Inferior parietal cortex (tissue), 1 donor: Measurements from ENCODE around the gene C1QTNF6.

Experiments
- DNase-seq: peaks from one replicate; pipeline ENCODE4 v3.0.0-alpha.2; 2016; ENCODE audit errors: extremely low spot score

The C1QTNF6 gene

DNA sequence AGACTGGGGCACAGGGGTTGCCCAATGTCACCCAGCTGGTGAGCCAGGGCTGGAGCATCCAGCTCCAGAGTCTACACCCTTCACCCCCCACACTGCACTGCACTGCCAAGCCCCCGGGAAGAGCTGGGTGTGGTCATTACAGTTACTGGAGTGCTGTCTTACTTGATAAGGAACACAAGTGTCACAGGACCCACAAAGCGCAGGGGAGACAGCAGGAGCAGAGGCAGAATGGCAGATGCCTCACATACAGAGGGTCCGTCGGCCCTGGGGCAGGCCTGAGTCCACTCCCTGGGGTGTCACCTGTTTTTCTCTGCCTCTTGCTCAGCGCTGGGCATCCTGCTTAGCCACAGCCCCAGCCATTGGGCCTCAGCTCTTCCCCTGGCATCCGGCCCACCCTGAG lies 46.1 kb downstream of the C1QTNF6 start:
- no peak for DNase-seq

DNA sequence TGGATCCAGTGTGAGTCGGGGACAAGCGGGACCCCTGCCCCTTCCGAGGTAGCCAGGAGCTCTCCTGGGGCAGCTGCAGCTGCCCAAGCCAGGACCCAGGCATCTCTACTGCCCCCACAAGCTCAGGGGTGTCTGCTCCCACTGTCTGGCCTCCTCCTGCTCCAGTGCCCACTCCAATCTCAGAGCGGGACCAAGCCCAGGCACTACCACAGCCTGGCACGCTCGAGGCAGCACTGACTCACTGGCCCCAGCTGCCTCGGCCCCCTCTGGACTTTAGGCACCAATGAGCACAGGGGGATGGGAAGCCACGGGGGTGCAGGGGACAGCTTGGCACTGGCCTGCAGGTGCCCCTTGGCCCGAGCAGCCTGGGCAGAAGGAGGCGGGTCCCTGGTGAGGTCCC lies 46.6 kb downstream of the C1QTNF6 start:
- DNase-seq = no peak

DNA sequence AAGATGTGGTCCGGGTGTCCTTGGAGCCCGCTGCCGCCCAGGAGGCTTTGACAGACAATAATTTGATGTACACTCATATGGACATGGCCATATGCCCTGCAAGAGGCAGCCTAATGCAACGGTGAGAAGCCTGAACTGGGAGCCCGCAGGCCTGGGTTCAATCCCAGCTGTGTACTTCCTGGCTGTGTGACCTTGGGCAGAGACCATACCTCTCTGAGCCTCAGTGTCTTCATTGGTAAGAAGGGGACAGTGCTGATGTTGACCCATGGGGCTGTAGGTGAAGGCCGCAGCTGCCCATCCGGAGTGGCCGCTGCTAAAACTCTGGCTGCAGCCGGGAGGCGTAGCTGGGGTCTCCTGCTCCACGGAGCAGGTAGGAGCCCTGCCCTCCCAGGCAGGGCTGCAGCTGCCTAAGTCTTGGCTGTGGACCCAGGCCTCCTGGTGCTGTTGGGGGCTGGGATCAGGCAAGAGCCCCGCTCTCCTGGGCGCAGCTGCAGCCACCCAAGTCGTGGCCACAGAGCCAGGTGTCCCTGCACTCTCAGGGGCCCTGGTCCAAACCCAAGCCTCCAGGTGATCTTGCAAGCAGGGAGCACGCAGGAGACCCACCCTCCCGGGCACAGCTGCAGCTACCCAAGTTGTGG lies 47.2 kb downstream of the C1QTNF6 start:
- DNase-seq = no peak

DNA sequence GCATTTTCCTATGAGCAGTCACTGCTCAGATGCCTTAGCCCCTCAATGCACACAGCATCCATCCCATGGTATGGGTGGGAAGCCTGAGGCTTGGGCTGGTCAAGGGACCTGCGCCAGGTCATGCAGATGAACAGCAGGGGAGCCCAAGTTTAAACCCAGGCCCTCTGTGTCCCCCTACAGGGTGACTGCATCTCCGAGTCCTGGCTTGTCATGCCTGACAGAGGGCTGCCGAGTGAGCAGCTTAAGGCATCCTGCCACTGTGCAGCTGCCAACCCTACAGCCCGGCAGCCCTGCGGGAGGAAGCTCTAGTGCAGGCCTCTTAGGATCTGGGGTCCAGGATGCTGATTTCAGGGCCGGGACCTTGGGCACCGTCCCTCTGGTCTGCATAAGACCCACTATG lies 48.3 kb downstream of the C1QTNF6 start:
- no peak for DNase-seq

DNA sequence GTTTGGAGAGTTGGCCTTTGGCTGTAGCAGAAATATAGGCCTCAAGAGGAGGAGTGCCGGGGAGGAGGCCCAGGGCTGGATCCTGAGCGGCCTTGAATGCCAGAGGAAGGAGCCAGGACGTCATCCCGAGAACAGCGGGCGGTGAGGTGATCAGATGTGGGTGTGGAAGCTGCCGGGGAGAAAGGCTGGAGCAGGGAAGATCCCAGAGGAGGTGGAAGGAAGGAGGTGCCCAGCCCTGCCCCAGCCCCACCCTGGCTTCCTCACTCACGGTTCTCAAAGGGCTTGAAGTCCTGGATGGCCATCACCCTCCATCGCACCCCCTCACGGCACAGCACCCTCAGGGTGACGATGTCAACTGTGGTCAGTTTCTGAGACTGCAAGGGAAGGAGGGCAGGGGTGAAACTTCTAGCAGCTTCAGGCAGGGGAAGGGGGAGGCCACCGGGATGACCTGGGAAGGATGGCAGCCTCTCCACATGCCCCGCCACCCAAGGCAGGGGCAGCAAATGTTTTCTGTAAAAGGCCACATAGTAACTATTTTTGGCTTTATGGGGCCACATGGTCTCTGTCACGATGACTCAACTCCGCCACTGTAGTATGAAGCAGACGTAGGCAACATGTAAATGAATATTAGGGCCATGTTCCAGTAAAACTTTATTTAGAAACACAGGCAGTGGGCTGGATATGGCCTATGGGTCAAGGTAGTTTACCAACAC lies 49.0 kb downstream of the C1QTNF6 start:
- DNase-seq = no peak

DNA sequence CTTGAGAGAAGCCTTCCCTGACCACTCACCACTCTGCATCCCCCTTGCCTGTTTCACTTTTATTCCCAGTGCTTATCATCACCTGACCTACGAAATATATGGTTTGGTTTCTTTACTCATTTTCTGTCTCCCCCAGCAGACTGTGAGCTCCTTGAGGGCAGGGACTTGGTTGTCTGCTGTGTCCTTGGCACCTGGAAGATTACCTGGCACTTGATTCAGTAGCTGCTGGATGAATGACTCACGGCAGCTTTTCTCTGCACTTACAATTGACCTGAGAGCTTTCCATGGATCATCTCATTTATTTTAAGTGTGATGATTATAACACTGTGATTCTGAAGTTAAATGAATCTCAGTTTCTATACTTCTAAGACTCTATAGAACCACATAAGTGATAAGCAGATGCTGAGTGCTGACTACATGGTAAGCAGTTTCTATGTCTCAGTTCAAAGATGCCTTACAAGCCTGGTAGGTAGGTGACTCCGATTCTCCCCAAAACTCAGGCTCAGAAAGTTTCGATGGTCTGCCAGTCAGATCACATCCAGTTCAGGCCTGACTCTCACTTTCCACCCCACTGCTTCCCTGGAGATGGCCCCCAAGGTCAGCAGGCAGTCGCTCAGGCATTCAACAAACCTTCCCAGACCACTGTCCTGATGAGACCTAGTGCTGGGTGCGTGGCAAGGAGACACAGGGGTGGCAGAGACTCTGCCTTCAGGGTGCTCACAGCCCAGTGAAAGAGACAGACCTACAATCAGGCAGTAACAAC lies 50.0 kb downstream of the C1QTNF6 start:
- DNase-seq = no peak

DNA sequence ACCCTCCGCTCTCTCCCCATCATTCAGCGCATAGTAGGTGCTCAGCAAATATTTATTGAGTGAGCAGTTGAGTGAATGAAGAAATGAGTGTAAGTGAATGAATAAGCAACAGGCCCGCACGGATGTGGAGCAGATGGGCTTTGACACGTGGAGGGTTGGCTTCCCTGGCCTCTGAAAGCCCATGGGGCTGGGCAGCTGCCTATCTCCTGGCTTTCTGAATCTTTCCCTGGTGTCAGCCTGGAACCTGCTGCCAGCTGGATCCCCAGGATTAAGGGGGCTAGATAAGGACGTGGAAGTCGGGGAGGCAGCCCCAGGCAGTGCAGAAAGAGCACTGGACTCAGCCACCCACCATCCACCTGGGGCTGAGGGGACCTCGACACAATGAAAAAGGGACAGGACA lies 50.9 kb downstream of the C1QTNF6 start:
- no peak for DNase-seq

DNA sequence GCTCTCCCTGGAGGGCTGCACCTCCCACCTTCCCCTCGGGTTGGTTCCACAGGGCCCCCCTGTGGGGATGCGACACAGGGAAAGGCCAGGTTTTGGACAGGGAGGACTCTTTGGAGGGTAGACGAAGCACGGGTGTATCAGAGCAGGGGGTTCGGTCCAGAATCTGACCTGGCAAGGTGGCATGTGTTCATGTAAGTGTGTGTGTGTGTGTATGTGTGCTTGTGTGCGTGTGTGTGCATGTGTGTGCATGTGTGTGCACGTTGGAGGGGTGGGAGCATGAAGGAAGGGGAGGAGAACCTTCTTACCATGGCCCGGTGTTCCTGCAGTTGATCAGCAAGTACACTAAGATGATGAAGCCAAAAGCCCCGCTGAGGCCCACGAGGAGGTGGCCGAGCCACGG lies 53.0 kb downstream of the C1QTNF6 start:
- DNase-seq = no peak

DNA sequence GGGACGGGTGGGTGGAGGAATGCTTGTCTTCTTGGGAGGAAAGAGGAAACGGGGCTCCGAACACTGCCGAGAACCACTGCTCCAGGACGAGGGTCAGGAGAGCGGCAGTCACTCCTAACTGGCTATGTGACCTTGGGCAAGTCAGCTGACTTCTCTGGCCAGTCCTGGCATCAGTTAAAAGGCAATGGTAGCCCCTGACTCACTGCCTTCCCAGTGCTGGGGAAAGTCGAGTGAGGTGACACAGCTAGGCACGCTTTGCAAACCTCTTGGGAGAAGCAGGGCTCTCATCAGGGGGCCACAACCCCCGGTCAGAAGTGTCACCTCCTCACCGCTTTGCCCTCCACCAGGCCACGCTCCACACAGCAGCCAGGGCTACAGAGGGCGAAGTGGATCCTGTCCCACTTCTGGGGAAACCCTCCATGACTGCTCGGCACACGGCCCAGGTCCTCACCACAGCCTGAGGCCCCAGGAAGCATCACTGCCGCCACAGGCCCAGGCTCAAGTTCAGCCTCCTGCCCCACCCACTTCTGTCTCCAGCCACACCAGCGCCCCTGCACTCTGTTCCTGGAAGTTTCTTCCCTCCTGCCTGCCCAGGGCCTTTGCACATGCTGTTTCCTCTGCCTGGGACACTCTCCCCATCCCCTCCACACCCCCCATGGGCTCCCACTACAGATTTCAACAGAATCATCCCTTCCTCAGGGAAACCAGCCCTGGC lies 54.6 kb downstream of the C1QTNF6 start:
- no peak for DNase-seq

DNA sequence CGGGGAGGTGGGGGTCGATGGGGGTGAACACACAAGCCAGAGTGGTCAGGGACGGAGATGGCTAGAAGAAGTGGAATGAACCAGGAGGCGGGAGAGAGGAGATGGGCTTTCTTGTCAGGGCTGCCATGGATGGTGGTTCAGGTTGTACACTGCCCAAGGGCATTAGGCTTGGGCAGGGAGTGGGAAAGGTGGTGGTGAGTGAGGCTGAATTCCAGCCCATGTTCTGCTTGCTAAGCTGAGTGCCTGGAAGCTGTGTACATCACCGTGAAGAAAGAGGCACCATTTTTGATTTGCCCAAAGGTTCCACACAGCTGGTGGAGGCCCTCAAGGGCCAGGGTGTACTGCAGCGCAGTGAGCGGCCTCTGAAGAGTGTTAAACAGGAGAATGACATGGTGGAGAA lies 55.3 kb downstream of the C1QTNF6 start:
- DNase-seq = no peak
